Neuron (in vitro differentiated cells): ENCODE measurements around the gene PTH1R.

Source experiments
- H2AFZ ChIP-seq: one replicate; pipeline ENCODE4 v1.6.1; 2013; ENCODE audit warnings: low read depth, mild to moderate bottlenecking, inconsistent platforms, low read length, moderate library complexity
- H3K27me3 ChIP-seq: one replicate; pipeline ENCODE4 v1.6.1; 2013; ENCODE audit warnings: low read length; ENCODE audit not compliant: insufficient read depth
- H3K36me3 ChIP-seq: one replicate; pipeline ENCODE4 v1.6.1; 2013; ENCODE audit warnings: low read length; ENCODE audit not compliant: insufficient read depth
- H3K4me1 ChIP-seq: one replicate; pipeline ENCODE4 v1.6.1; 2013; ENCODE audit warnings: low read length; ENCODE audit not compliant: insufficient read depth
- H3K4me3 ChIP-seq: 2 replicates; pipeline ENCODE4 v1.5.1; 2013; ENCODE audit warnings: mild to moderate bottlenecking, low read length, moderate library complexity
- H3K9me3 ChIP-seq: one replicate; pipeline ENCODE4 v1.6.1; 2013; ENCODE audit warnings: low read length

The PTH1R gene

DNA sequence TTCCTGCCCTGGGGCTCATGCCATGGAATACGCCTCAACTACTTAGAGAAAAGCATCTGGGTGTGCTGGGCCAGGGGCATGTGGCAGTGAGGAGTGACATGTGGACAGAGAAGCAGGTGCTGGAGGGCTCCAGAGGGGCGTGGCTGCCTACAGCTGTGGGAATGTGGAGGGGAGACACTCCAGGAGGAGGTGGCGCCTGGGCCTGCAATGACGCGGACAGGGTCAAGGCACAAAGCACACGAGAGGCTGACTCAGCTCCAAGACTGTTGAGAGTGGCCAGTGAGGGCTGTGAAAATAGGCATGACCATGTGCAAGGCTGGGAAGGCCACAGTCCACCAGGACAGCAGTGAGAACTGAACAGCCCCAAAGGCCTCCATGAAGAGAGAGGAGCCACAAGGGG, 48.5 kb downstream of the PTH1R start:
- peaks cover 62% of the 10 kb centered on the region for H3K36me3 ChIP-seq
- H3K9me3 ChIP-seq: peaks cover 7% of the 10 kb centered on the region
- H3K27me3 ChIP-seq: no peaks in the 10 kb centered on the region
- H3K4me1 ChIP-seq: no peaks in the 10 kb centered on the region
- no peak overlapping the region for H2AFZ ChIP-seq
- H3K4me3 ChIP-seq: no peak overlapping the region

DNA sequence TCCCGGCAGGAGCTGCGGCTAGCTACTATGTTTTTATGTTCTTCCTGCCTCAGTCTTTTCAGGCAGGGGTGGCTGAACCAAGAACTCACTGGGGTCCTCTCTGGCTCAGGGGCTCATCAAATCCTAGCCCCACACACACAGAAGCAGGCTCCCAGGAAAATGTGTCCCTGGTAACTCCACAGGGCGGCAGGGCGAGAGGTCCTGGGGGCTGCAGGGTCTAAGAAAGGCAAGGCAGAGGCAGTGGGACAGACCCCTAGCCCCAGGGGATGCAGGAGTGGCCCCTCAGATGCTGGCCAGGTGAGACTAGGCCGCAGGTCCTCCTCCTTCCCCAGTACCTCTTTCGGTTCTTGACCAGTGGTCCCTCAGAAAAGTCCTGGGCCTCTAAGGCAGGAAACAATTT, 48.9 kb downstream of the PTH1R start:
- H3K36me3 ChIP-seq: peaks cover 58% of the 10 kb centered on the region
- no peaks in the 10 kb centered on the region for H3K4me1 ChIP-seq
- no peak overlapping the region for H2AFZ ChIP-seq
- H3K4me3 ChIP-seq: no peak overlapping the region
- H3K27me3 ChIP-seq: no peaks in the 10 kb centered on the region
- H3K9me3 ChIP-seq: peaks cover 7% of the 10 kb centered on the region

DNA sequence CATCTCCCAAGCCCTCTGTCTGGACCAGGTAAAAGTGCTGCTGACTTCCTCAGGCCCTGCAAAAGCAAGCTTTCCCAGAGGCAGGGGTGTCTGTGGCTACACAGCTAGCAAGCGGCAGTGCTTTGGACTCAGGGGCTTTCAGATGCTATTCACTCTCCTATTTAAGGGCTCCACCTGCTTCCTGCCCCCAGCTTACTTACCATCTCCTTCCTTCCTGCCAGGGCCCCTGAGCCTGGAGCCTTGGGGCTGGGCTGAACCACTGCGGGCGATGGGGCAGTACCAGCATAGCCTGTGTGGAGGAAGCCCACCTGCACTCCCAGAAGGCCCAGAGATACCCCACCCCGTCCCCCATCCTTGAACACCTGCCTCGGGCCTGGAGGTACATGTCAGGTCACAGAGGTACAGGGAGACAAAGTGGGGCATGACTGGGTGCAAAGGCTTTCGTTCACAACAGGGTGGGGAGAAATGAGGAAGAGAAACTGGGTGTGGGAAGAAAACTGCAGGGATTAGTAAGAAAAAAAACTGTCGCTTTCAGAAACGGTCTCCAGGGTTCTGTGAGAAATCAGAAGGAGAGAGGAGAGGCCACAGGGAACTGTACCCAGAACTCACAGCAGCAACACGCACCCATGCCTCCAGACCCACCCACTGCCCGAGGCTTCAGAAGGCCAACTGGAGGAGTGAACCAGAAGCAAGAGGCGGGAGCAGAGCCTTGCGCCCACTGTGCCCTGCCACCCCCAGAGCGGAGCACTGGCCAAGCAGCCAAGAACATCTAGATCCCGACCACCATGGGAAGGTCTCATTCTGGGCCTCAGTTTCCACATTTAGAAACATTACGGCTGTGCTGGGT, 49.6 kb downstream of the PTH1R start:
- Histone ChIP-seq H3K4me1 (no peaks in the 10 kb centered on the region), H3K27me3 (no peaks in the 10 kb centered on the region), H3K9me3 (peaks cover 5% of the 10 kb centered on the region), H3K4me3 (no peak overlapping the region), H2AFZ (no peak overlapping the region), H3K36me3 (peaks cover 52% of the 10 kb centered on the region)

DNA sequence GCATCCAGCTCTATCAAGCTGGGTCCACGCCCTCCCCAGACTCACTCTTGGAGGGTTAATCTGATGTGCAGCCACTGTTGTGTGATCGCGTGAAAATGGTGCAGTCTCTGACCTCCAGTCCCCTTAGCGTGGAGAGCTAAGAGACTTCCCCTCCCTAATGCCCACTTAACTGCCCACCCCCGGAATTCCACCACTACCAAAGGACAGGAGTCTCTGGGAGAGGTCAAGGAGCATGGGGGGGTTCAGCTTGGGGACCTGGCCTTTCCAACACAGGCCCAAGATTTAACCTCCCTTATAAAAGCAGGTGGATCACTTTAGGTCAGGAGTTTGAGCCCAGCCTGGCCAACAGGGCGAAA, 50.2 kb downstream of the PTH1R start:
- peaks cover 5% of the 10 kb centered on the region for H3K9me3 ChIP-seq
- no peak overlapping the region for H3K4me3 ChIP-seq
- no peaks in the 10 kb centered on the region for H3K4me1 ChIP-seq
- no peak overlapping the region for H2AFZ ChIP-seq
- H3K27me3 ChIP-seq: no peaks in the 10 kb centered on the region
- H3K36me3 ChIP-seq: peaks cover 46% of the 10 kb centered on the region

DNA sequence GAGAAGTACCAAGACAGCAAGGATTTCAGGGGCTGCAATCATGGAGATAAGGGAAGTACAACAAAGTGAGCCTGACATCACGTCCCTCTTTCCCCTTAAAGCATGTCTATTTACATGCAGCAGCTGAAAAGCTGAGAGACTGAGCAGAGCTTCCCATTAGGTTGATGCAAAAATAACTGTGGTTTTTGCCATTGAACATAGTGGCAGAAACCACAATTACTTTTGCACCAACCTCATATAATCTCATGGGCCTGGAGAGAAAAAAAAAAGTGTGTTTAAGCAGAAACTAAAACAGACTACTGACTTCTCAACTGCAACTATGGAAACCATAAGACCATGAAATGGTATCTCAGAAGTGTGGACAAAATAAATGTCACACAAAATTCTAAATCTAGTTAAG, 50.8 kb downstream of the PTH1R start:
- Histone ChIP-seq H3K36me3 (peaks cover 40% of the 10 kb centered on the region), H3K27me3 (no peaks in the 10 kb centered on the region), H3K4me1 (no peaks in the 10 kb centered on the region), H3K9me3 (peaks cover 5% of the 10 kb centered on the region), H3K4me3 (no peak overlapping the region), H2AFZ (no peak overlapping the region)

DNA sequence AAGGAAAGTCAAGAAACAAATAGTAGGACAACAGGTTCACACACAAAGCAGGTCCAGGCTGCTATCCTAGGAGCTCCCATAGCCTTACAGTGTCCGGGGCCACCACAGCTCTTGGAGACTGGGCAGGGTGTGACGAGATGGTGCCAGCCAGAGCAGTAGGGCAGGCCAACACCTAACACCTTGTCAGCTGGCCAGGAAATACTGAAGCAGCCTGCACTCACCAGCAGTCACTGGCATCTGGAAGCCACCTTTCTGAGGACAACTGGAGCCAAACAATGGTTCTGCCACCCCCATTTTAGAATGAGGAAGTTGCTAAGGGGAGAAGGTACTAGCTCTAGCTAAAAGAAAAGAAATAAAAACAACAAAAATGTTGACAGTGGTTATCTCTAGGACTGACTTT, 51.8 kb downstream of the PTH1R start:
- Histone ChIP-seq H3K4me3 (no peak overlapping the region), H2AFZ (no peak overlapping the region), H3K27me3 (no peaks in the 10 kb centered on the region), H3K9me3 (peaks cover 5% of the 10 kb centered on the region), H3K36me3 (peaks cover 33% of the 10 kb centered on the region), H3K4me1 (no peaks in the 10 kb centered on the region)

DNA sequence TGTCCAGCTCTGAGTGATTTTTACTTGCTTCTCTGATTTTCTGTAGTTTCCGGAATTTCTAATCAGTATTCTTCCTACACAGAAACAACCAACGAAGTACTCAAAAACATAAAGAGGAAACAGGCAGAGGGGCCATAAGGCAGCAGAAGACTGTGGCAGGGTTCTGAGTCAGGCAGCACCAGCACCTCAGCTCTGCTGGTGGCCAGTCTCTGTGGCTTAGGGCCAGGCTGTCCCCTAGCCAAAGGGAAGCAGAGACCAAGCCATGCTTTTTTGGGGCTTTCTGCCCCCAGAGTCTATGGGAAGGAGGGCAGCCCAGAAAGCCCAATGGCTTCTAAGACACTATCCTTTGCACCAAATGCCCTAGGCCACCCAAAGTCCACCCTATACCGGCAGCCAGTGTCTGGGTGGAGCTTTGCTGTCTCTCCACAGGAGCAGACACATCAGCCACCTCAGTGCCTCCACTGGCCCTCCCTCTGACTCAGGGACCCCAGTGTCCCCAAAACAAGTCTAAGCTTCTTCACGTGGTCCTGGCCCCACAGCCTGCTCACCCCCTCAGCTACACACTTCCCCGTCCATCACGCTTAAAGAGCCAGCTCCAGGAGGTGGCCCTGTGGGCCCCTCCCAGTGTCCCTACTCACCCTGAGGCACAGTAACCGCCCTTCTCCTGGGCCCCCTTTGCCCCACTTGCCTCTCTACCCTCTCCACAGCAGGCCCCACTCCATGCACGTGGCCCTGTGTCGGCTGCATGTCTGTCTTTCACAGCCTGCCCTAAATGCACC, 52.8 kb downstream of the PTH1R start:
- no peaks in the 10 kb centered on the region for H3K27me3 ChIP-seq
- no peak overlapping the region for H2AFZ ChIP-seq
- peaks cover 5% of the 10 kb centered on the region for H3K4me1 ChIP-seq
- peaks cover 5% of the 10 kb centered on the region for H3K9me3 ChIP-seq
- H3K4me3 ChIP-seq: no peak overlapping the region
- peaks cover 31% of the 10 kb centered on the region for H3K36me3 ChIP-seq

DNA sequence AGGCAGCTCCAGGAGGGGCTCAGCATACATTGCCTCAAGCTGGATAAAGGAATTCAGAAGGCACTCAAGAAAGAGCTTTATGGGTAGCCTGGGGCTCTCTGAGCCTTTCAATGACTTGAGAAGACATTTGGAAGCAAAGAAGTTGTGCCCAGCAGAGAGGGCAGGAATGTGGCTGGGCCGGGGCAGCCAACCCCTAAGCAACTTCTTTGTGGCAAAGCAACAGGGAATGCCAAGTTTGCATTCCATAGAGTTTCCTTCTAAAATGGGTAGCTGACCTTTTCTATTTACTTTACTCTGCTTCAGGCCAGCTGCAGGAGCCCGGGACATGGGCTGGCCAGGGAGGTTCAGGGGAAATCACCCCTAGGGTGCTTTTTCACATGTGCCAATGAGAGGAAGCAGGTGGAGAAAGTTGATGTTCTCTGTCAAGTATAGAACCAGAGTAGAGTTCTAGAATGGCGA, 53.5 kb downstream of the PTH1R start:
- Histone ChIP-seq H3K4me3 (no peak overlapping the region), H2AFZ (no peak overlapping the region), H3K9me3 (peaks cover 5% of the 10 kb centered on the region), H3K4me1 (peaks cover 11% of the 10 kb centered on the region), H3K36me3 (peaks cover 25% of the 10 kb centered on the region), H3K27me3 (no peaks in the 10 kb centered on the region)

DNA sequence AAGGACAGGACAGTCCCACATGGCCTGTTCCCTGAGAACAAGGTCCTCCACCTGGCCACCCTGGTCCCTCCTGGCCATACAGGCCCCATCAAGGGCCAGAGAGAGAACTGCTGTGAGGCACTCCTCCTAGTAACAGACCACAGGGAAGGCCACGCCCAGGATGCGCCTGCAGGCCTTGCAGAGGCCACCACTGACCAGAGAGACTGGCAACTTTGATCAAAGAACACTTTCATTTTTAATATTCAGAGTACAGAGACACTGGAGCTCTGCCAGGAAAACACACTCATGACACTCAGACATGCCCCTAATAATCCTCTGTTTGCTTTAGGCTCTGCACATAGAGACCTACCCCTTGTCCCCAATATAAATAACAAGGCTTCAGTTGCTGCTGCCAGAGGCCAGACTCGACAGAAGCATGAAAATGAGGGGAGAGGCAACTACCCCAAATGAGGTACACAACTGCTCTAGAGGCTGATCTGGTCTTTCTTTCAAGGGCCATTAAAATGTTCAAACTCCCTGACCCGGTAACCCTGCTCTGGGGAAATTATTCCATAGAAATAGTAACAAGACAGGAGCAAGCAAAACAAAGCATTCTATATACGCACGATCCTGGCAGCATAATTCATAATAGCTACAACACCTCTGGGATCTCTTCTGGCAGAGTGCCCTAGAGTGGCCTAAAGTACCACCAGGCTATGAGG, 54.3 kb downstream of the PTH1R start:
- H3K36me3 ChIP-seq: peaks cover 23% of the 10 kb centered on the region
- peaks cover 5% of the 10 kb centered on the region for H3K9me3 ChIP-seq
- no peak overlapping the region for H2AFZ ChIP-seq
- H3K4me1 ChIP-seq: peaks cover 12% of the 10 kb centered on the region
- H3K4me3 ChIP-seq: no peak overlapping the region
- no peaks in the 10 kb centered on the region for H3K27me3 ChIP-seq

DNA sequence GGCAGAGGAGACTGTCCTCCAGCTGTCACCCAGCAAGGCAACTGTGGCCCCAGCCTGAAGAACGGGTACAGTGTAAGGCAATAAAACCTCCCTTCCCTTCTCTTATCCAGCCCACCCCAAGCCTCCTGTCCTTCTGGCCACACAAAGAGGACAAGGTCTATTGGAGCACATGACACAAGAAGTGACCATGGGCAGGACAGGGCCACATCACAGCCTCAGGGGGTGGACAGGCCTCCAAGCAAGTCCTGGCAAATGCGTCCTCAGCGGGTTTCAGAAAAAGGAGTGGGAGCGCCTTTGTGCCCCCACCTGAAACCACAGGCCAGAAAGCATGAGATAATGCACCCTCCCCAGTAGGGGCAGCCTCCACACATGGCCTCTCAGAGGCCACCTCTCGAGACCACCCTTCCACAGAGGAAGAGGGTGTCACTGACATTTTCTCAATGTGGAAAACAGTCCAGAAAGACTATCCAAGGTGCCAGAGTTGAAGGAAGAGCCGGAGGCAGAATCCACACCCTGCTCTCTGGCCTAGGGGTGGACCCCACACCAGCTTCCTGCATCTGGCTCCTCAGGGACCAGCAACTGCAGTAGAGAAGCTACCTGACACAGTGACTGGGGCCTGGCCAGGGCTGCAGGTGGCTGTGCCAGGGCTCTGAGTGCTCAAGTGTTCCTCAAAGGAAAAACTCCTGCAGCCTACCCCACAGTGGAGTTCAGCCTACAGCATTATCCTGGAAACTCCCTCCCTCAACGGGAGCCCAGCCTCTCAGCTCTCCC, 55.1 kb downstream of the PTH1R start:
- Histone ChIP-seq H3K9me3 (peaks cover 5% of the 10 kb centered on the region), H3K36me3 (peaks cover 27% of the 10 kb centered on the region), H3K27me3 (no peaks in the 10 kb centered on the region), H2AFZ (no peak overlapping the region), H3K4me1 (peaks cover 12% of the 10 kb centered on the region), H3K4me3 (no peak overlapping the region)

DNA sequence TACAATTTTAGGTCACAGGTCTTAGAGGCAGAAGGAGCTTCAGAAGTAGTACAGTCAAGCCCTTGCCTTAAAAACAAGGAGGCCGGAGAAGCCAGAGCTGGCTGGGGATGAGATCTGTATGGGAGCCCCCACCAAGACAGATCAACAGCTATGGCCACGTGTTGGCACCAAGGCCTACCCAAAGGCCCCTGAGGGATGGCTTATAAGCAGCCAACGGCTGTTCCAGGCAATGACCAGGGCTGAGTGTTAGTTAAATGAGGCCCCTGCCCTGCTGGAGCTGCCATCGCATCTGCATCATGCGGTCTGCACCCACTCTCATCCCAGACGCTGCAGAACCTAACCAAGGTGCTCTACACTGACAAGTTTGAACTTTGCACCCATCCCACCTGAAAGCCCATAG, 55.7 kb downstream of the PTH1R start:
- H3K9me3 ChIP-seq: peaks cover 5% of the 10 kb centered on the region
- H3K4me3 ChIP-seq: no peak overlapping the region
- H3K36me3 ChIP-seq: peaks cover 32% of the 10 kb centered on the region
- no peak overlapping the region for H2AFZ ChIP-seq
- no peaks in the 10 kb centered on the region for H3K27me3 ChIP-seq
- peaks cover 12% of the 10 kb centered on the region for H3K4me1 ChIP-seq

DNA sequence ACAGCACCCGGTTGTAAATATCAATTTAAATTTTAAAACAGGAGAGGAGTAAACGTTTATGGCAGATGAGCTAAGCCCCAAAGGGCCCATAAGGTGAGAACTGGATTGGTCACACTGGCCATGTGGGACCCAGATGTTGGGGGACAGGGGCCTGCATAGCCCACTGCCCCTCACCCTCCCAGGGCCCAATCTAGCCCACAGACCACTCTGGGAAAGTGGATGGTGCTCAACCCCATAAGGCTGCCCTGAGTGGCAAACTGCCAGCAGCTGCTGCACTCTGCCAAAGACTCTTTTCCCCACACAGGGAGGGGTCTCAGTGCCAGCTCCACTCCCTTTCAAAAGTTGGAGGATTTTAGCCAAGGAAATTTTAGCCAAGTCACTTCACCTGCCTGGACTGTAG, 56.6 kb downstream of the PTH1R start:
- H3K27me3 ChIP-seq: no peaks in the 10 kb centered on the region
- no peak overlapping the region for H3K4me3 ChIP-seq
- H3K4me1 ChIP-seq: peaks cover 12% of the 10 kb centered on the region
- H2AFZ ChIP-seq: no peak overlapping the region
- H3K9me3 ChIP-seq: peaks cover 3% of the 10 kb centered on the region
- H3K36me3 ChIP-seq: peaks cover 38% of the 10 kb centered on the region
